Measurements from ENCODE around the gene PDHA1. TPM values are rescaled to one million over a fixed set of nuclear protein-coding genes. Genes with fewer than 3 reads are reported as not detected.

Gene PDHA1
- total RNA-seq, 4 donors from 2014 or later: 143 to 238 (median 203) TPM

DNA sequence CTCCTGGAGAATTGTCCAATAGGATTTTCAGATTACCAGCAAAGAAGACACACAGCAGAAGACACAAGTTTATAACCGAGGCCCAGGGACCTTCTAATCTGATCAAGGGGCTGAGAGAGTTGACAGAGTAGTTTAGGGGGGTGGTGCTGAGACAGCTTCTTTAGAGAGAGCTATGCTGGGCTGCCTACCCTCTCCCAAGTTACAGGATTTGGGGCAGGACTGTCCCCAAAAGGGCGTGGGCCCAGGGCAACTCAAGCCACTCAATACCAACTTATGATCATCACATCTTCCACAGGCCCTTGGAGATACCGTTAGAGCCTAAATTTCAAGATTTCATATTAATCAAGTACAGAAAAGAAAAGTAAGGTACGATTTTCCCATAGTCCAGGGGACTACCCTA, 43.0 kb downstream of the PDHA1 start:
- in situ Hi-C loops (cut with MboI; ENCODE audit: low sequenced_read_pairs in 4 of 4): loop anchor here in 1 of 4 donors (25.0 kb wide), 1 partner anchor 501 kb away; the partner anchor contains the start of gene SH3KBP1
- no peak for DNase-seq

GRCh38 chrX:19388064-19388679, 44.4 kb downstream of the PDHA1 start:
- Histone ChIP-seq H3K27me3 (no peaks in the 10 kb centered on the region), H3K27ac (no peak overlapping the region), H3K36me3 (no peaks in the 10 kb centered on the region), H3K4me1 (no peaks in the 10 kb centered on the region), H3K4me3 (no peak overlapping the region), H3K9me3 (no peaks in the 10 kb centered on the region)
- DNase-seq (no peak), ATAC-seq (no peak)
- TF ChIP-seq POLR2A (IDR thresholded peaks at IDR 0.05): no peak
- TF ChIP-seq, protein P1, sequence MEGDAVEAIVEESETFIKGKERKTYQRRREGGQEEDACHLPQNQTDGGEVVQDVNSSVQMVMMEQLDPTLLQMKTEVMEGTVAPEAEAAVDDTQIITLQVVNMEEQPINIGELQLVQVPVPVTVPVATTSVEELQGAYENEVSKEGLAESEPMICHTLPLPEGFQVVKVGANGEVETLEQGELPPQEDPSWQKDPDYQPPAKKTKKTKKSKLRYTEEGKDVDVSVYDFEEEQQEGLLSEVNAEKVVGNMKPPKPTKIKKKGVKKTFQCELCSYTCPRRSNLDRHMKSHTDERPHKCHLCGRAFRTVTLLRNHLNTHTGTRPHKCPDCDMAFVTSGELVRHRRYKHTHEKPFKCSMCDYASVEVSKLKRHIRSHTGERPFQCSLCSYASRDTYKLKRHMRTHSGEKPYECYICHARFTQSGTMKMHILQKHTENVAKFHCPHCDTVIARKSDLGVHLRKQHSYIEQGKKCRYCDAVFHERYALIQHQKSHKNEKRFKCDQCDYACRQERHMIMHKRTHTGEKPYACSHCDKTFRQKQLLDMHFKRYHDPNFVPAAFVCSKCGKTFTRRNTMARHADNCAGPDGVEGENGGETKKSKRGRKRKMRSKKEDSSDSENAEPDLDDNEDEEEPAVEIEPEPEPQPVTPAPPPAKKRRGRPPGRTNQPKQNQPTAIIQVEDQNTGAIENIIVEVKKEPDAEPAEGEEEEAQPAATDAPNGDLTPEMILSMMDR (IDR thresholded peaks at IDR 0.05 in 4 of 5, conservative IDR thresholded peaks at IDR 0.05 in 1 of 5): no peak
- in situ Hi-C loops (cut with MboI; ENCODE audit: low sequenced_read_pairs in 4 of 4): loop anchor here in 1 of 4 donors (25.0 kb wide), 1 partner anchor 499 kb away; the partner anchor contains the start of gene SH3KBP1
- intact Hi-C loops (cut with DNase I; ENCODE audit: low total_unique reads): no loop called here

More for the DNA sequence above, 43.0 kb downstream of the PDHA1 start:
- H3K36me3 ChIP-seq: no peaks in the 10 kb centered on the region
- no peaks in the 10 kb centered on the region for H3K27me3 ChIP-seq
- no peaks in the 10 kb centered on the region for H3K9me3 ChIP-seq
- no peaks in the 10 kb centered on the region for H3K4me1 ChIP-seq
- TF ChIP-seq, protein P1 (IDR thresholded peaks at IDR 0.05 in 4 of 5, conservative IDR thresholded peaks at IDR 0.05 in 1 of 5): no peak
- TF ChIP-seq POLR2A (IDR thresholded peaks at IDR 0.05): no peak
- no peak overlapping the region for H3K4me3 ChIP-seq
- intact Hi-C loops (cut with DNase I; ENCODE audit: low total_unique reads): no loop called here
- no peak for ATAC-seq
- no peak overlapping the region for H3K27ac ChIP-seq

GRCh38 chrX:19388741-19389140, 45.0 kb downstream of the PDHA1 start:
- Histone ChIP-seq H3K27ac (no peak overlapping the region), H3K36me3 (no peaks in the 10 kb centered on the region), H3K4me3 (no peak overlapping the region), H3K9me3 (no peaks in the 10 kb centered on the region), H3K27me3 (no peaks in the 10 kb centered on the region), H3K4me1 (no peaks in the 10 kb centered on the region)
- TF ChIP-seq POLR2A (IDR thresholded peaks at IDR 0.05): no peak
- TF ChIP-seq, protein P1 (IDR thresholded peaks at IDR 0.05 in 4 of 5, conservative IDR thresholded peaks at IDR 0.05 in 1 of 5): no peak
- in situ Hi-C loops (cut with MboI; ENCODE audit: low sequenced_read_pairs in 4 of 4): loop anchor here in 1 of 4 donors (25.0 kb wide), 1 partner anchor 499 kb away; the partner anchor contains the start of gene SH3KBP1
- ATAC-seq: no peak
- intact Hi-C loops (cut with DNase I; ENCODE audit: low total_unique reads): no loop called here
- DNase-seq: no peak

DNA sequence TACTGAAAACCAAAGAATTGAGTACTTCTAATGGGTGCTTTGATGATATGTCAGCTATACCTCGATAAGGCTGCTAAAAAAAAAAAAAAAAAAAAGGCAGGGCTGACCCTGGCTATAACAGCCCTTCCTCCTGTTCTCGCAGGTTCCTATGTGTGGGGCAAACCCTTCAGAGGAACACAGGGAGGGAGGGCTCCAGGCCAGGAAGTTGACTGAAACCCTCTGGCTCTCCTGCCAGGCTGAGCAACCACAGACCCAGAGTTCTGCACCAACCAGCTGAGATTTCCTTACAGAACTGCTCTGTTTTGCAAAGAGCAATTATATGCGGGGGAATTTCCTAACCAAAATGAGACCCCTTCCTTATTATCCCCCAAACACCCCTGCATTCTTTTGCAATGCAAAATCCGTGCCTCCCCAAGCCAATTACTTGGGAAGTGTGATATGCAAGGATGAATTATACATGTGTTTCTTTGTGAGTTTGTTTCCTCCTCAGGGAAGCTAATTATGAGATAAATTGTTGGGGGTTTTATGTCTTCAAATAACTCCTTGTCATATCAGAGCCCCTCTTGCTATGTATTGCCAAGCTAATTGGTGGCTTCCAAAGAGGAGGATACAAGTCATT, 45.6 kb downstream of the PDHA1 start:
- H3K4me1 ChIP-seq: no peaks in the 10 kb centered on the region
- DNase-seq: no peak
- no peaks in the 10 kb centered on the region for H3K9me3 ChIP-seq
- no peaks in the 10 kb centered on the region for H3K27me3 ChIP-seq
- intact Hi-C loops (cut with DNase I; ENCODE audit: low total_unique reads) (no loop called here), in situ Hi-C loops (cut with MboI; ENCODE audit: low sequenced_read_pairs in 4 of 4) (loop anchor here in 1 of 4 donors (25.0 kb wide), 1 partner anchor 498 kb away; the partner anchor contains the start of gene SH3KBP1)
- TF ChIP-seq POLR2A (IDR thresholded peaks at IDR 0.05): no peak
- TF ChIP-seq, protein P1 (IDR thresholded peaks at IDR 0.05 in 4 of 5, conservative IDR thresholded peaks at IDR 0.05 in 1 of 5): no peak
- ATAC-seq: no peak
- no peak overlapping the region for H3K4me3 ChIP-seq
- no peaks in the 10 kb centered on the region for H3K36me3 ChIP-seq
- H3K27ac ChIP-seq: no peak overlapping the region
